ENCODE results near the gene LRRC3. TPM values are rescaled to one million over a fixed set of nuclear protein-coding genes. Genes with fewer than 3 reads are reported as not detected.

The LRRC3 gene
- total RNA-seq, 4 donors from 2014 or later: 2.9 to 5.8 (median 3.2) TPM

GRCh38 chr21:44483288-44484237 is 28.3 kb downstream of the LRRC3 start:
- intact Hi-C loops (cut with DNase I; ENCODE audit: low total_unique reads): no loop called here
- H3K4me3 ChIP-seq (ENCODE audit: low read depth, poor library complexity, severe bottlenecking): no peak overlapping the region
- DNase-seq (ENCODE audit: low spot score in 2 of 2): no peak
- 75 to 77% methylated on average over 28 of the region's 28 CpGs for WGBS, 2 donors
- no peak for TF ChIP-seq POLR2A (IDR thresholded peaks at IDR 0.05)
- no peak for TF ChIP-seq CTCF (IDR thresholded peaks at IDR 0.05)

GRCh38 chr21:44484498-44485253 is 29.4 kb downstream of the LRRC3 start:
- intact Hi-C loops (cut with DNase I; ENCODE audit: low total_unique reads): no loop called here
- no peak for DNase-seq (ENCODE audit: low spot score in 2 of 2)
- WGBS, 2 donors: 84% methylated on average over 30 to 32 of the region's 43 CpGs
- H3K4me3 ChIP-seq (ENCODE audit: low read depth, poor library complexity, severe bottlenecking): no peak overlapping the region
- no peak for TF ChIP-seq POLR2A (IDR thresholded peaks at IDR 0.05)
- TF ChIP-seq CTCF (IDR thresholded peaks at IDR 0.05): no peak

GRCh38 chr21:44485254-44485793 is 30.0 kb downstream of the LRRC3 start:
- no peak overlapping the region for H3K4me3 ChIP-seq (ENCODE audit: low read depth, poor library complexity, severe bottlenecking)
- intact Hi-C loops (cut with DNase I; ENCODE audit: low total_unique reads): no loop called here
- no peak for DNase-seq (ENCODE audit: low spot score in 2 of 2)

GRCh38 chr21:44485796-44486195 is 30.5 kb downstream of the LRRC3 start:
- no peak overlapping the region for H3K4me3 ChIP-seq (ENCODE audit: low read depth, poor library complexity, severe bottlenecking)
- TF ChIP-seq CTCF (IDR thresholded peaks at IDR 0.05) (no peak), POLR2A (IDR thresholded peaks at IDR 0.05) (no peak)
- DNase-seq (ENCODE audit: low spot score in 2 of 2): no peak
- WGBS, 2 donors: 73 to 75% methylated on average over 10 of the region's 10 CpGs
- intact Hi-C loops (cut with DNase I; ENCODE audit: low total_unique reads): no loop called here

More at GRCh38 chr21:44485254-44485793, 30.0 kb downstream of the LRRC3 start:
- 59 to 73% methylated on average over 25 of the region's 25 CpGs for WGBS, 2 donors
- TF ChIP-seq POLR2A (IDR thresholded peaks at IDR 0.05): no peak
- no peak for TF ChIP-seq CTCF (IDR thresholded peaks at IDR 0.05)

GRCh38 chr21:44486302-44486701 is 31.0 kb downstream of the LRRC3 start:
- intact Hi-C loops (cut with DNase I; ENCODE audit: low total_unique reads): no loop called here
- TF ChIP-seq POLR2A (IDR thresholded peaks at IDR 0.05): no peak
- no peak for TF ChIP-seq CTCF (IDR thresholded peaks at IDR 0.05)
- no peak for DNase-seq (ENCODE audit: low spot score in 2 of 2)
- WGBS, 2 donors: 69 to 78% methylated on average over 16 of the region's 16 CpGs
- H3K4me3 ChIP-seq (ENCODE audit: low read depth, poor library complexity, severe bottlenecking): no peak overlapping the region
